HepG2 (cell line): ENCODE results near the gene PDZD8.

Experiments
- BRCA1 ChIP-seq: sonication (generic); formaldehyde crosslinking; IDR thresholded peaks from 2 replicates; pipeline ENCODE4 v1.4.0; 2020; ENCODE audit warnings: missing genetic modification reagents
- EP300 ChIP-seq, 3 experiments: sonication (generic) in 1 of 3; formaldehyde crosslinking in 1 of 3; IDR thresholded peaks; 2 replicates each; pipeline versions ENCODE4 v1.5.1 to v1.6.1; 2011 to 2020; ENCODE audit warnings: low read depth in 2 of 3, low read length in 2 of 3, borderline replicate concordance in 1 of 3, improper control_type of control experiment in 1 of 3, mild to moderate bottlenecking in 1 of 3, missing genetic modification reagents in 1 of 3, moderate library complexity in 1 of 3
- POLR2A ChIP-seq, 2 experiments: IDR thresholded peaks; 2 replicates each; pipeline ENCODE4 v1.6.1; 2011; ENCODE audit warnings: low read depth in 2 of 2, low read length in 2 of 2, mild to moderate bottlenecking in 1 of 2, moderate library complexity in 1 of 2; ENCODE audit not compliant: insufficient read depth in 1 of 2
- TCF12 ChIP-seq, 2 experiments: fragments of 450-650 bp in 1 of 2; sonication (generic) in 1 of 2; formaldehyde crosslinking in 1 of 2; IDR thresholded peaks; 2 replicates each; pipeline versions ENCODE4 v1.6.1 to v1.8.0; 2017 to 2022; ENCODE audit warnings: antibody characterized with exemption in 1 of 2, mild to moderate bottlenecking in 1 of 2, missing genetic modification reagents in 1 of 2, moderate library complexity in 1 of 2
- ZBTB20 ChIP-seq: sonication (generic); formaldehyde crosslinking; IDR thresholded peaks from 2 replicates; pipeline ENCODE4 v1.8.1; 2023; ENCODE audit warnings: missing genetic modification reagents, low read depth, mild to moderate bottlenecking, borderline replicate concordance
- ZNF282 ChIP-seq: fragments of 450-650 bp; IDR thresholded peaks from 2 replicates; pipeline ENCODE4 v1.6.1; 2018; ENCODE audit not compliant: partially characterized antibody

GRCh38 chr10:117241541-117242462, 133.4 kb downstream of the PDZD8 start:
- no peak for TF ChIP-seq ZBTB20 (CRISPR knock-in tag)
- no peak for TF ChIP-seq POLR2A (IDR thresholded peaks at IDR 0.05; ENCODE audit: insufficient read depth in 1 of 2, low read depth in 2 of 2, low read length in 2 of 2)
- TF ChIP-seq EP300 (IDR thresholded peaks at IDR 0.05; ENCODE audit: low read depth in 2 of 2, low read length in 2 of 2): no peak
- TF ChIP-seq EP300 (CRISPR knock-in tag; IDR thresholded peaks at IDR 0.05; ENCODE audit: borderline replicate concordance): no peak
- TF ChIP-seq ZNF282: no peak
- TF ChIP-seq BRCA1 (CRISPR knock-in tag): no peak
- TF ChIP-seq TCF12 (IDR thresholded peaks at IDR 0.05): no peak
- no peak for TF ChIP-seq TCF12 (CRISPR knock-in tag; IDR thresholded peaks at IDR 0.05)
